Endothelial cell (in vitro differentiated cells): Measurements from ENCODE around the gene ADCY10. TPM values are rescaled to one million over a fixed set of nuclear protein-coding genes. Genes with fewer than 3 reads are reported as not detected.

Source experiments
- DNase-seq: peaks from one replicate; pipeline ENCODE4 v3.0.0; 2021; ENCODE audit warnings: low spot score
- H3K27ac Mint-ChIP-seq: one replicate; pipeline ENCODE4 v1.8.0; 2021; ENCODE audit warnings: mixed read lengths, inconsistent platforms; ENCODE audit not compliant: unreplicated experiment
- H3K27me3 Mint-ChIP-seq: one replicate; pipeline ENCODE4 v1.8.0; 2021; ENCODE audit warnings: mild to moderate bottlenecking, moderate library complexity, mixed read lengths, inconsistent platforms; ENCODE audit not compliant: unreplicated experiment
- H3K36me3 Mint-ChIP-seq: one replicate; pipeline ENCODE4 v1.8.0; 2021; ENCODE audit warnings: mild to moderate bottlenecking, low read depth, mixed read lengths, inconsistent platforms; ENCODE audit not compliant: unreplicated experiment
- H3K4me1 Mint-ChIP-seq: one replicate; pipeline ENCODE4 v1.8.0; 2021; ENCODE audit warnings: mild to moderate bottlenecking, mixed read lengths, inconsistent platforms; ENCODE audit not compliant: unreplicated experiment
- H3K4me3 Mint-ChIP-seq: one replicate; pipeline ENCODE4 v1.8.0; 2021; ENCODE audit warnings: mild to moderate bottlenecking, mixed read lengths, inconsistent platforms; ENCODE audit not compliant: unreplicated experiment
- H3K9me3 Mint-ChIP-seq: one replicate; pipeline ENCODE4 v1.8.0; 2021; ENCODE audit warnings: mixed read lengths, inconsistent platforms; ENCODE audit not compliant: unreplicated experiment
- CTCF ChIP-seq: fragments of 200-600 bp; sonication (generic); IDR thresholded peaks from one replicate; pipeline ENCODE4 v1.5.0; 2021; ENCODE audit warnings: antibody characterized with exemption; ENCODE audit not compliant: unreplicated experiment
- total RNA-seq: library from RNA; stranded (reverse); fragmentation: NEBNext Ultra II Directional; extraction: Animal tissue kit (Norgen Biotek cat#: 25700); gene quantifications from one replicate; pipeline ENCODE4 v1.2.1, GENCODE V29; 2021; ENCODE audit not compliant: unreplicated experiment

Gene ADCY10
- total RNA-seq, 1 donor from 2014 or later: 0.31 TPM

GRCh38 chr1:167923324-167924056 is 9.6 kb upstream of the ADCY10 start:
- Mint-ChIP-seq H3K9me3 (no peaks in the 10 kb centered on the region), H3K27me3 (no peaks in the 10 kb centered on the region), H3K36me3 (no peaks in the 10 kb centered on the region), H3K4me1 (no peaks in the 10 kb centered on the region), H3K27ac (no peak overlapping the region), H3K4me3 (no peak overlapping the region)
- DNase-seq: no peak
- no peak for TF ChIP-seq CTCF

GRCh38 chr1:167922611-167923074 is 8.7 kb upstream of the ADCY10 start:
- no peak for DNase-seq
- H3K9me3 Mint-ChIP-seq: no peaks in the 10 kb centered on the region
- H3K27me3 Mint-ChIP-seq: no peaks in the 10 kb centered on the region
- no peak overlapping the region for H3K4me3 Mint-ChIP-seq
- no peak overlapping the region for H3K27ac Mint-ChIP-seq
- H3K36me3 Mint-ChIP-seq: no peaks in the 10 kb centered on the region
- H3K4me1 Mint-ChIP-seq: no peaks in the 10 kb centered on the region
- TF ChIP-seq CTCF: no peak

GRCh38 chr1:167922023-167922422 is 8.1 kb upstream of the ADCY10 start:
- H3K4me3 Mint-ChIP-seq: no peak overlapping the region
- no peaks in the 10 kb centered on the region for H3K36me3 Mint-ChIP-seq
- DNase-seq: no peak
- no peaks in the 10 kb centered on the region for H3K9me3 Mint-ChIP-seq
- H3K27ac Mint-ChIP-seq: no peak overlapping the region
- TF ChIP-seq CTCF: no peak
- H3K4me1 Mint-ChIP-seq: no peaks in the 10 kb centered on the region
- H3K27me3 Mint-ChIP-seq: no peaks in the 10 kb centered on the region

- no peaks in the 10 kb centered on the region for H3K4me1 Mint-ChIP-seq
- DNase-seq: no peak
- no peak overlapping the region for H3K27ac Mint-ChIP-seq
- no peaks in the 10 kb centered on the region for H3K9me3 Mint-ChIP-seq
- H3K36me3 Mint-ChIP-seq: peaks cover 3% of the 10 kb centered on the region
- no peak overlapping the region for H3K4me3 Mint-ChIP-seq
- no peaks in the 10 kb centered on the region for H3K27me3 Mint-ChIP-seq
- no peak for TF ChIP-seq CTCF
These were observed 3.0 kb upstream of the ADCY10 start for GRCh38 chr1:167916766-167917511.

GRCh38 chr1:167915569-167915968 is 1.6 kb upstream of the ADCY10 start:
- H3K27me3 Mint-ChIP-seq: no peaks in the 10 kb centered on the region
- no peak overlapping the region for H3K4me3 Mint-ChIP-seq
- no peak for DNase-seq
- H3K27ac Mint-ChIP-seq: no peak overlapping the region
- peaks cover 4% of the 10 kb centered on the region for H3K36me3 Mint-ChIP-seq
- TF ChIP-seq CTCF: no peak
- H3K4me1 Mint-ChIP-seq: peaks cover 2% of the 10 kb centered on the region
- no peaks in the 10 kb centered on the region for H3K9me3 Mint-ChIP-seq
